ENCODE measurements around the gene MRPS10. TPM values are rescaled to one million over a fixed set of nuclear protein-coding genes. Genes with fewer than 3 reads are reported as not detected.

Gene MRPS10
- total and polyA plus RNA-seq, 10 of the 15 experiments (the other 5 are each of a cell fraction or from before 2014, with no cell fraction given): 28.5 to 83.3 (median 52.8) TPM

DNA sequence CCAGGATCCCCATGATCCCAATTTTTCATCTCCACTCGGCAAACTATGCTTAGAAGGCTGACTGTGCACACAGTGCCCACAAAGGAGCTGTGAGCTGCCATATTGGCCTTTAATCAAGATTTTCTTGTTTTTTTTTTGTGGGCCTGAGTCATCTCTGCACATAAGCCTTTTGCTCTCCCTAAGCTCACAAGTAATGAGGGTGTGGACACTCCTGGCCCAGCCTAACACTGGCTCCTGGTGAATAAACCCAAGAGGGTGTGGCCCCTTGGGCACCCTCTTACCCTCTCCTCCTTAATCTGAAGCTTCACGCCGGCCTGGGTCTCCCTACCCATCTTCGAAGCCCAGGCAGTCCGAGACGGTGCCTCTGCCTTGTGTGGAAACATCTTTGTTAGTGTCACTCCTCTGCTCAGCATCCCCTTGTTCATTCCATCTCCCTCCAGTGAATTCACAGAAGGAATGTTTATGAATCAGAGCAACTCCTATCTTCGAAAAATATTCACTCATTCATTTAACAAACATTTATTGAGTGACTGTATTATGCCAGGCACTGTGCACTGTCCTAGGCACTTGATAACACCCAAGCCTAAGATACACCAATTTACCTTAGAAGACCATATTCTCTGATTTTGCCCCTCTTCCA, 22.2 kb upstream of the MRPS10 start (continued):
- TF ChIP-seq, protein P1, sequence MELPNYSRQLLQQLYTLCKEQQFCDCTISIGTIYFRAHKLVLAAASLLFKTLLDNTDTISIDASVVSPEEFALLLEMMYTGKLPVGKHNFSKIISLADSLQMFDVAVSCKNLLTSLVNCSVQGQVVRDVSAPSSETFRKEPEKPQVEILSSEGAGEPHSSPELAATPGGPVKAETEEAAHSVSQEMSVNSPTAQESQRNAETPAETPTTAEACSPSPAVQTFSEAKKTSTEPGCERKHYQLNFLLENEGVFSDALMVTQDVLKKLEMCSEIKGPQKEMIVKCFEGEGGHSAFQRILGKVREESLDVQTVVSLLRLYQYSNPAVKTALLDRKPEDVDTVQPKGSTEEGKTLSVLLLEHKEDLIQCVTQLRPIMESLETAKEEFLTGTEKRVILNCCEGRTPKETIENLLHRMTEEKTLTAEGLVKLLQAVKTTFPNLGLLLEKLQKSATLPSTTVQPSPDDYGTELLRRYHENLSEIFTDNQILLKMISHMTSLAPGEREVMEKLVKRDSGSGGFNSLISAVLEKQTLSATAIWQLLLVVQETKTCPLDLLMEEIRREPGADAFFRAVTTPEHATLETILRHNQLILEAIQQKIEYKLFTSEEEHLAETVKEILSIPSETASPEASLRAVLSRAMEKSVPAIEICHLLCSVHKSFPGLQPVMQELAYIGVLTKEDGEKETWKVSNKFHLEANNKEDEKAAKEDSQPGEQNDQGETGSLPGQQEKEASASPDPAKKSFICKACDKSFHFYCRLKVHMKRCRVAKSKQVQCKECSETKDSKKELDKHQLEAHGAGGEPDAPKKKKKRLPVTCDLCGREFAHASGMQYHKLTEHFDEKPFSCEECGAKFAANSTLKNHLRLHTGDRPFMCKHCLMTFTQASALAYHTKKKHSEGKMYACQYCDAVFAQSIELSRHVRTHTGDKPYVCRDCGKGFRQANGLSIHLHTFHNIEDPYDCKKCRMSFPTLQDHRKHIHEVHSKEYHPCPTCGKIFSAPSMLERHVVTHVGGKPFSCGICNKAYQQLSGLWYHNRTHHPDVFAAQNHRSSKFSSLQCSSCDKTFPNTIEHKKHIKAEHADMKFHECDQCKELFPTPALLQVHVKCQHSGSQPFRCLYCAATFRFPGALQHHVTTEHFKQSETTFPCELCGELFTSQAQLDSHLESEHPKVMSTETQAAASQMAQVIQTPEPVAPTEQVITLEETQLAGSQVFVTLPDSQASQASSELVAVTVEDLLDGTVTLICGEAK (IDR thresholded peaks at IDR 0.05; ENCODE audit: borderline replicate concordance): no peak
- TF ChIP-seq, protein P2, sequence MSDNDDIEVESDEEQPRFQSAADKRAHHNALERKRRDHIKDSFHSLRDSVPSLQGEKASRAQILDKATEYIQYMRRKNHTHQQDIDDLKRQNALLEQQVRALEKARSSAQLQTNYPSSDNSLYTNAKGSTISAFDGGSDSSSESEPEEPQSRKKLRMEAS (IDR thresholded peaks at IDR 0.05; ENCODE audit: low read depth, low read length): no peak

- Histone ChIP-seq H3K36me3 (ENCODE audit: control insufficient read depth in 2 of 2, insufficient read depth in 2 of 2, low read length in 1 of 2) (peaks cover 0 to 2% of the 10 kb centered on the region in 2 experiments; a peak in 1 of 4 replicates), H3K4me1 (ENCODE audit: control insufficient read depth, insufficient read depth, low read length) (peaks cover 36% of the 10 kb centered on the region), H3K4me2 (ENCODE audit: control insufficient read depth, insufficient read depth) (no peak overlapping the region), H3K9me3 (replicated peaks; ENCODE audit: control insufficient read depth, insufficient read depth, low read length) (no peaks in the 10 kb centered on the region), H3K27me3 (replicated peaks in 1 of 2; ENCODE audit: control insufficient read depth in 2 of 2, insufficient read depth in 2 of 2, low read length in 1 of 2) (no peaks in the 10 kb centered on the region), H3K79me2 (ENCODE audit: control insufficient read depth, insufficient read depth, low read length) (no peaks in the 10 kb centered on the region), H3K27ac (ENCODE audit: control insufficient read depth, insufficient read depth) (peak overlapping the region; percentile 17; the same call in 1 of the 2 replicates), H3K9ac (ENCODE audit: control insufficient read depth, insufficient read depth, low read length) (no peak overlapping the region), H2AFZ (ENCODE audit: control insufficient read depth, low read depth, low read length) (no peak overlapping the region), H4K20me1 (ENCODE audit: control insufficient read depth, insufficient read depth) (no peaks in the 10 kb centered on the region), H3K4me3 (no peak overlapping the region)
- ChIA-PET SMC1A (ENCODE audit: uncharacterized antibody, unreplicated experiment) (interaction anchor here (0.6 to 1.4 kb wide), 2 partner anchors 308 to 382 kb away, joined by 3 read pairs; no protein-coding TSS in a partner anchor), POLR2A (interaction anchor here (0.6 kb wide), 1 partner anchor 484 kb away, joined by 3 read pairs; no protein-coding TSS in a partner anchor), RAD21 (ENCODE audit: unreplicated experiment) (interaction anchor here (1.2 kb wide), 1 partner anchor 308 kb away, joined by 7 read pairs; no protein-coding TSS in a partner anchor), CTCF (interaction anchor here (0.6 kb wide), 1 partner anchor 133 kb away, joined by 3 read pairs; no protein-coding TSS in a partner anchor)
- FAIRE-seq (no peak), ATAC-seq (no peak), DNase-seq (ENCODE audit: low read depth, low spot score) (no peak)
- in situ Hi-C loops (cut with MboI) (no loop called here), intact Hi-C loops (cut with micrococcal nuclease; ENCODE audit: unreplicated experiment) (no loop called here)
- TF ChIP-seq RELA (IDR thresholded peaks at IDR 0.05; ENCODE audit: borderline replicate concordance, partially characterized antibody): no peak
- TF ChIP-seq ESRRA (IDR thresholded peaks at IDR 0.05; ENCODE audit: low read length): no peak
- TF ChIP-seq, protein P3, sequence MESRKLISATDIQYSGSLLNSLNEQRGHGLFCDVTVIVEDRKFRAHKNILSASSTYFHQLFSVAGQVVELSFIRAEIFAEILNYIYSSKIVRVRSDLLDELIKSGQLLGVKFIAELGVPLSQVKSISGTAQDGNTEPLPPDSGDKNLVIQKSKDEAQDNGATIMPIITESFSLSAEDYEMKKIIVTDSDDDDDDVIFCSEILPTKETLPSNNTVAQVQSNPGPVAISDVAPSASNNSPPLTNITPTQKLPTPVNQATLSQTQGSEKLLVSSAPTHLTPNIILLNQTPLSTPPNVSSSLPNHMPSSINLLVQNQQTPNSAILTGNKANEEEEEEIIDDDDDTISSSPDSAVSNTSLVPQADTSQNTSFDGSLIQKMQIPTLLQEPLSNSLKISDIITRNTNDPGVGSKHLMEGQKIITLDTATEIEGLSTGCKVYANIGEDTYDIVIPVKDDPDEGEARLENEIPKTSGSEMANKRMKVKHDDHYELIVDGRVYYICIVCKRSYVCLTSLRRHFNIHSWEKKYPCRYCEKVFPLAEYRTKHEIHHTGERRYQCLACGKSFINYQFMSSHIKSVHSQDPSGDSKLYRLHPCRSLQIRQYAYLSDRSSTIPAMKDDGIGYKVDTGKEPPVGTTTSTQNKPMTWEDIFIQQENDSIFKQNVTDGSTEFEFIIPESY (IDR thresholded peaks at IDR 0.05): no peak
- TF ChIP-seq STAT1 (conservative IDR thresholded peaks at IDR 0.05): no peak
- no TSS peak for BruUV-seq (replicated peaks)
- WGBS (ENCODE audit: insufficient coverage, insufficient replicate concordance, low lambda C conversion rate, missing lambda C conversion rate): 100% methylated on average over 5 of the region's 5 CpGs
Observed at GRCh38 chr6:42239333-42239732, 21.7 kb upstream of the MRPS10 start.

Measured in GM12878 (cell line).